Left renal cortex interstitium (tissue), 4 donors: ENCODE measurements around the gene PBX4. TPM values are rescaled to one million over a fixed set of nuclear protein-coding genes. Genes with fewer than 3 reads are reported as not detected.
"Not testable (repeated sequence)": the region's sequence is repeated elsewhere in the genome, so short reads cannot be mapped to it uniquely, and the experiment has no call there.

Experiments used
- DNase-seq, 4 donors: peaks; one replicate each; pipeline ENCODE4 v3.0.0-alpha.2; 2013; ENCODE audit warnings: low read depth in 4 of 4, low spot score in 2 of 4, missing footprints in 1 of 4
- polyA plus RNA-seq, 4 donors: library from polyadenylated mRNA; unstranded; fragments of 120-200 nt; gene quantifications; one replicate each; pipeline ENCODE4 v1.2.1, GENCODE V29; 2013; ENCODE audit not compliant: insufficient read length in 4 of 4

Gene PBX4, protein sequence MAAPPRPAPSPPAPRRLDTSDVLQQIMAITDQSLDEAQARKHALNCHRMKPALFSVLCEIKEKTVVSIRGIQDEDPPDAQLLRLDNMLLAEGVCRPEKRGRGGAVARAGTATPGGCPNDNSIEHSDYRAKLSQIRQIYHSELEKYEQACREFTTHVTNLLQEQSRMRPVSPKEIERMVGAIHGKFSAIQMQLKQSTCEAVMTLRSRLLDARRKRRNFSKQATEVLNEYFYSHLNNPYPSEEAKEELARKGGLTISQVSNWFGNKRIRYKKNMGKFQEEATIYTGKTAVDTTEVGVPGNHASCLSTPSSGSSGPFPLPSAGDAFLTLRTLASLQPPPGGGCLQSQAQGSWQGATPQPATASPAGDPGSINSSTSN
- polyA plus RNA-seq, result 1 to 10 TPM; 2.4 to 8.7 (median 6.2) TPM

DNA sequence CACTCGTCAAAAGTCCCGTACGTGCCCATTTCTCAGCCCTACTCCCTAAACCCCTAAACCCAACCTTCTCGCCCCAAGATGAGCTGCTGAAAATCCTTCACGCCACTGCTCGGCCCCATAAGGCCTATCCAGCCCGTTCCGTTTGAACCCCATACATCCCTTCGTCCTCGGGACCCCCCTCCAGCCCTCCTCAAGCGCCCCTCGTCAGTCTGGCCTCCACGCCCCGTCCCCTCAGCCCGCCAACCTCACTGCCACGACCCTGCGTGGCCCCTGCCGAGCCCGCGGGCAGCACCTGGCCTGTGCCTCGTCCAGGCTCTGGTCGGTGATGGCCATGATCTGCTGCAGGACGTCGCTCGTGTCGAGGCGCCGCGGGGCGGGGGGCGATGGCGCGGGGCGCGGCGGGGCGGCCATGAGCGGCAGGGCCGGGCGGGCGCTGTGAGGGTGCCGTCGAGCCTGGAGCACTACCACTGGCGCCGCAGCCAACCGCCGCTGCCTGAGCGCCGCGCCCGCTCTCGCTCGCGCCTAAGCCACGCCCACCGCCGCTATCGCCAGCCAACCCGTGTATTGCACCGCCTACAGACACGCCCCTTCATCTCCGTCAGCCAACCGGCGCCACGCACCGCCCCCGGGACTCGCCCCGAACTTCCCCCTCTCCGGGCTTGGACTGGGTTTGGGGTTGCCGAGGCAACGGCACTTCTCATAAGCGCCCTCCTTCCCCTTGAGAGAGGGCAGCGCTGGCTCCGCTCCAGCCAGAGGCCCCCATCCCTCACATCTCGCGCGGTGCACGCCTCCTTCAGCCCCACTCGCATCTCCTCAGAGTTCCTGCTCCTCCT is at the start of gene PBX4:
Gene PBX4 (minus strand): TSS at position 469 of the 833 bp plus-strand sequence. CDS start 58 bp downstream, at position 411.
- peak in 3 of 4 donors; percentile 70 to 91 (median 89) for DNase-seq

DNA sequence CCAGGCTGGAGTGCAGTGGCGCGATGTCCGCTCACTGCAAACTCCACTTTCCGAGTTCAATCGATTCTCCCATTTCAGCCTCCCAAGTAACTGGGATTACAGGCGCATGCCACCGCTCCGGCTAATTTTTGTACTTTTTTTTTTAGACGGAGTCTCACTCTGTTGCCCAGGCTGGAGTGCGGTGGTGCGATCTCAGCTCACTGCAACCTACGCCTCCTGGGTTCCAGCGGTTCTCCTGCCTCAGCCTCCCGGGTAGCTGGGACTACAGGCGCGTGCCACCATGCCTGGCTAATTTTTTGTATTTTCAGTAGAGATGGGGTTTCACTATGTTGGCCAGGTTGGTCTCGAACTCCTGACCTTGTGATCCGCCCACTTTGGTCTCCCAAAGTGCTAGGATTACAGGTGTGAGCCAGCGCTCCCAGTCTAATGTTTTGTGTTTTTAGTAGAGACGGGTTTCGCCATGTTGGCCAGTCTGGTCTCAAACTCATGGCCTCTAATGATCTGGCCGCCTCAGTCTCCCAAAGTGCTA is 47.0 kb upstream of the PBX4 start:
- not testable (repeated sequence) for DNase-seq

DNA sequence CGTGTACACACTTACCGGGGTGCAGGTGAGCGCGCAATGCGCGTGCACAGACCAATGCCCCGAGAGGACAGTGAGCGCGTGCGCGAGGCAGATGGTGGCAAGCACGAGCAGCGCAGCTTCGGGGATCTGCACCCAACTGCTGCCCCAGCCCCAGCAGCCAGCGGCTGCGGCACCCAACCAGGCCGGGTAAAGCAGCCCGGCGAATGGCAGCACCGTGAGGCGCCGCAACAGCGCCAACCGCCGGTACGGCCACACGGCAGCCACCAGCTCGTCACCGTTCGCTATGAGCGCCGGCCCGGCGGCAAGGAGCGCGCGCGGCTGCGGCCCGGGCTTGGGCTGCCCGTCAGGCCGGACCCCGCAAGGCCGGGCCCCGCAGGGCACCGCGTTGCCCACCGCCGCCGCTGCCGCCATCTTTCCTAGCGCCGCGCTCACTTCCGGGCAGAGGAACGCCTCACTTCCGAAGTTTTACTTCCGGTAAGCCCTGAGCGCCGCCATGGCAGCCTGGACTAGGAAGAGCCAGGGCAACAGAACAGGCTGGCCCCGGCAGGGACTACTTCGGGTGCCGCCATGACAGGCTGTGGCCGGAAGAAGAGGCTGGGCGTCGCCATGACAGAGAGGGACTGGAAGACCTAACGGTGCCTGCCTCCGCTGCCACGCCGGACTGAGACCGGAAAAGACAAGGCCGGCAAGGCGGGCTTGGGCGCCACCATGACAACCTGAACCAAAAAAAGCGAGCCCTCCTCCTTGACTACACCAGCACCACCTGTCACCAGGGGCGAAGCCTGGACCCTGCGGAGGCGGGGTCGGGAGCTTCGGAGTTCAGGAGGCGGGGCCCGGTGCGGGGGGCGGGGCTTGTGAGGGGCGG is 45.0 kb upstream of the PBX4 start, which contains the start of gene ATP13A1:
Gene ATP13A1 (minus strand): TSS at position 421 of the 865 bp plus-strand sequence. CDS start 10 bp downstream, at position 411.
- peak; percentile 86 to 94 (median 94) for DNase-seq

DNA sequence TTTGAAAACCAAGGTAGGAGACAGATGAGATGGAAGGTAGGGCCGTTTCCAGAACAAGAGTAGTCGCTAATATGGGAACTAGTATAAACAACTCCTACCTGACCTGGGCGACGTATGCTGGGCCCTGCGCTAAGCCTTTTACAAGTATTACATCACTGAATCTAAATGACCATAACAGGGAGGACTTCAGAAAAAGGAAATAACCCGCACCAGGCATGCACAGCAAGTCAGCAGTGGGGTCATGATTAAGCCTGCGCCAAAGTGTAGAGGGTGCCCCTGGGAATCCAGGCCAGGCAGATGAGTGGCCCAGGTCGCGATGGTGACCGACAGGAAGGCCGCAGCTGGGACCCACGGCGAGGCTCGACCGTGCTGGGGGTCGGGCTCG is 44.4 kb upstream of the PBX4 start:
- no peak for DNase-seq

DNA sequence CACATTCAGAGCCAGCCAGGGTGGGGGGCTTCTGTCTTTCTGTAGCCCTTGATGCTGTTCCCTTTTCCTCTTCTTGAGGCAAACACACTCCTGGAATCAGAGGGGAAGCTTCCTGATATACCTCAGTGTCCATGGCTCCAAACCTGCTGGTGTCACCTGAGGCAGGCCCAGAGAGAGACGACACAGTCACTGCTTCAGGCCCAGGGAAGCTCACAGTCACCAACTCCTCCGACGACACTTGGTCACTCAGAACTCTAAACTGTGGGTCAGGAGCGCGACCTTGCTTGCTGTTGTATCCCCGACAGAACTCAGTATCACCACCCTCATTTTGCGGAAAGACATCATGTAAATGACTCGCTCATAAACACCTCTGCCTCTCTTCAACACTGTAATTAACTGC is 43.9 kb upstream of the PBX4 start:
- no peak for DNase-seq

DNA sequence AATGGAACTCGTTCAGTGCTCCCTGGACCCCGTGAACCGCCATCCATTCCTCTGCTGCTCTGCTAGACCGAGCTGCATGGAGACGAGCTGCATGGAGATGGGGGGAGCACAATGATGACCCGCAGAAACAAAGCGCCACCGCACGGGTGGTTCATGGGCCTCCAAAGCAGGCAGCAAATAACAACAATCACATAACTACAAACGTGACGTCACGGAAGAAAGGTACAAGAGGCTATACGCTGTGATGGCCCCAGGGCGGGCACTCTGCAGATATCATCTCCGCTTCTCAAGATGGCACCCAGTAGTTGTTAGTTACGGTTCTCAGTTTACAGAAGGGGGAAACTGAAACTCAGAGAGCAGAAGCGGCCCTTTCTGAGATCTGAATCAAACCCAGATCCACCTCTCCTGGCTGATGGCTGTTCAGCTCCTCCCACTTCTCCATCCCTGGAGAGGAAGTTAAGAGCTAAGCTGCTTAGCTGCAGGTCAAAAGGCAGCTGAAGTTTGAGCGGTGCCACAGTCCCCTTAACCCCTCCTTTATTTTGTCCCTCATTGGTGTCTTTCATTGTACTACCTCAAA is 43.3 kb upstream of the PBX4 start:
- DNase-seq, result no peak

DNA sequence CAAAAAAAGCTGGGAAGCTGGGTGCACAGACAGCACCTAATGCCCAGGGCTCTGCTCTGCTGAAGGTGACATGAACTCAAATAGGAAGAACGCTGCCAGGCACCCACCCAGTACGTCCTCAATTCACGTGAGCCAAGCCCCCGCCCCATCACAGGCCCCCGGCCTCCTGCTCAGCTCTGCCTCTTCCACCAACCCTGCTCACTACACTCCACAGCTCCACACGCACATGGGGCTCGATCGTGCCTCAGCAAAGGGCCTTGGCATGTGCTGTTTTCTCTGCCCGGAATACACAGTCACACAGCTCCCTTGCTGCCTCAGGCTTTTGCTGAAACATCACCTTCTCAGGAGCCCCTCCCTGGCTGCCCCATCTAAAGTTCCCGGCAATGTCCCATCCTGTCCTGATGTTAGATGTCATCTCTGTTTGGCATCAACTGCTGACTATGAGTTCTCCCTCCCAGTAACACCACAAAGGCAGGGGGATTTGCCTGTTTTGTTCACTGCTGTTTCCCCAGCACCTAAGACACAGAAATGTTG is 42.7 kb upstream of the PBX4 start:
- DNase-seq, result no peak

DNA sequence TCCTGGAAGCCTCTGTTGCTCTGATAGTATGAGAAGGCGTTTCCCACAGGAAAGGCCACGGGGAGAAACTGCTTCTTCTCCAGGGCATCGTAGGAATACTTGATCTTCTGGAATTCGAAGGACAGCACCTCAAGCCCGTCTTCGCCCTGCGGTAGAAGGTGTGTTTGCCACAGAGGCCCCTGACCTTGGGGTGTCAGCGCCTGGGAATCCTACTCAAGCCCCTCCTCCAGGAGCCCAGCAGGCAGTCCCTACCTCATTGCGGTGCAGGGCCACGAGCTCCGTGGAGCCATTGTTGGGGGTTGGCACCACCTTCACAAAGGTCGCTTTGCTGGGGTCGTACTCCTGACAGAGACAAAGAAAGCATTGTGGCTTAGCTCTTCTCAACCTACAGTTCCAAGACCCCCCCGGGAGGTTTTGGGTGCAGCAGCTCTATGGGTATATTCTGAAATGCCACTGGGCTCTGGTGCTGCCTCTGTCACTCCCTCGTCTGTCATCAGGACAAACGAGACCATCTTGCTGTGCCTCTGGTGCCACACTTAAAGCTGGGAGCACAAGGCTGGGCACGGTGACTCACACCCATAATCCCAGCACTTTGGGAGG is 41.3 kb upstream of the PBX4 start:
- DNase-seq, result no peak

DNA sequence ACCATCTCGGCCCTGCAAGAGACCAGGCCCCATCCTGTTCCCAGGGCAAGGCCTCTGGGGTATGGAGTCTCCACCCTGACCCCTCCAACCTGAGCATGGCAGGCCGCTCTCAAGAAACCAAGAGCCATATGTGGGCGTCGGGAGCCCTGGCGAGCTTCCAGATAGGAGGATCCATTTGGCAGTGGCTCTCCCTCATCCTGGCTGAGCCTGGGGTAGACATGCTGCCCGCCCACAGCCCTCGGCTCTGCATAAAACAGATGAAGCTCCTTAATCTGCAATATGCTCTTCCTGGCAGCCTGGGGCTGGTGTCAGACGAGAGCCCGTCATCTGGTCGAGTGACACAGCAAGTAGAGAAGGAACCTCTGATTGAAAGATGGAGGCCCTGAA is 38.9 kb upstream of the PBX4 start:
- no peak for DNase-seq

DNA sequence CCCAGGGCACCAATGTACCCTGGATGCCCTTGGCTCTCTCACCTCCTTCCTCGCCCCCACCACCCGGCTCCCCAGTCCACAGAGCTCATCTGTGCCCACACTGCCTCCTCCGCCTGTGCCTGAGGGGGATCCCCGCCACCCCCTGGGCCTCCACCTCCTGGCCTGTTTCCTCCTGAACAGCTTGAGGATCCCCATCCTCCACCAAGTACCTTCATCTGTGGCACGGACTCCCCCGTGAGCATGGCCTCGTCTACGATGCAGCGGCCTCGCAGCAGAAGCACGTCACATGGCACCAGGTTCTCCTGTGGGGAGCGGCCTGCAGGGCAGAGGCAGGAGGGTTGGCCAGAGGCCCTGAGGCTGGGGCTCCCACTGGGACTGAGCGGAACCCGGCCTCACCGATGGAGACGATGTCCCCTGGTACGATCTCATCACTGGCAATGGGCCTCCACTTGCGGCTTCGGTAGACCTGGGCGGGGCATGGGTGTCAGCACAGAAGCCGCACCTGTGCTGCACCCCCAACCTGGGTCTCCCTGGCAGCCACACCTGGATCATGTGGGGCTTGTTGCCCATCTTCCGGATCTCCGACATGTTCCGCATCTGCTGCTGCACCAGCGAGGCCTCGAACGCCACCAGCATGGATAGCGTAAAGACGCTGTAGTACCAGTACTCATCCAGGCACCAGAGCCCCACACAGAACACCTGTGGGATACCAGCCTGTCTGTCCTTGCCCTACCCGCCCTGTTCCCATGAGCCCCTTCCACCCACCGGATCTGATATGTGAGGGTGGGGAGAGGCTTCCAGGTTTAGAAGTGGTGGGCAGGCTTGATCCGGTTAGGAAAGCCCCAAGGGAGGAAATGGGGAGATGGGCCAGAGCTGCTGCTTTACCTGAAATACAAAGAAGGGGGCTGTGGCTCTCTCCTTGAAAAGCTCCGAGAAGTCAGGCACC is 38.2 kb upstream of the PBX4 start:
- no peak for DNase-seq

DNA sequence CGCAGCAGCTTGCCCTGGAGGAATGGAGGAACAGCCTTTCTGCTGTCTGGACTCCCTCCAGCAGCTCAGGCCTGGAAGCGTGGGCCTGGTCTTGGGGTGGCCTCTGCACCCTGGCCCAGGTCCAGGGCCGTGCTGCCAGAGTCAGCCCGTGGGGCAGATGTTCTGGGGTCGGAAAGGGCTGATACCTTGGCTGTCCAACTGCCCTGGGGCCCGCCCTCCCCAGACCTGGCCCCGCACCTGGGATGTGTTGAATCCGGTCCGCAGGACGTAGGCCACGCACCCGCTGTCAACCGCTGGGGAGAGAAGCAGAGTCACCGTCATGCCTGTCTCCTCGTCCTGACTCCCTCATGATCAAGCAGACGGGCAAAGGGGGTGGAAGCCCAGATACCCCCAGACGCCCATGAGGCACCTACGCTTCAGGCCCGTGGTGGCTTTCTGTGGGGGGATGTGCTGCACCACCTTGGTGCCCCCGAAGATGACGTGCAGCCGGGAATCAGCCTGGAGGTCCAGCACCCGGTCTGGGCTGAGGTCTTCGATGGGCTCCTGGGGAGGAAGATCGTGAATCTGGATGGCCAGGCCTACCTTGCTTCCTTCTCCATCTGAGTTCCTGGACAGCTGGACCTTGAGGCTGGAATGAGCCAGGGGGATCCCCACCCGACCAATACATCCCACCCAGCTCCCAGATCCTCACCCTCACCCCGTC is 37.3 kb upstream of the PBX4 start:
- DNase-seq, result no peak

DNA sequence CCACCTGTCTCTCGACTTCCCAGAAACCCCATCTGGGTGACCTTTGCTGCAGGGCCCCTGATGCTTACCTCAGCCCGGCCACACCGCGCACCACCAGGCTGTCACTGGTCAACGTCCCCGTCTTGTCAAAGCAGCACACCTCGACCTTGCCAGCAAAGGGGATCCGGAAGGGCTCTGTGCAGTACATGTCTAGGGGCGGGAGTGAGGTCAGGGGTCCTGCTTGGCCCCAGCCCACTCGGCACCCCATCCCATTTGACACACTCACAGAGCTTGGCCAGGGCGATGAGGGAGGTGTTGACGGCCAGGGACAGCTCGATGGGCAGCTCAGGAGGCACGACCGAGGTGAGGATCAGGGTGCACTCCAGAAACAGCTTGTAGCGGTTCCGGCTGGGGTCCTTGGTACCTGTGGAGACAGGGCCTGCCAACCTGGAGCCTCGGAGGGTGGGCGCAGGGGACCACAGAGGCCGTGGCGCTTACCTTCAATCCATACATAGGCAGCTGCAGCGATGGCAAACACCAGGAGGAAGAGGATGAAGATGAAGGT is 36.6 kb upstream of the PBX4 start:
- no peak for DNase-seq

DNA sequence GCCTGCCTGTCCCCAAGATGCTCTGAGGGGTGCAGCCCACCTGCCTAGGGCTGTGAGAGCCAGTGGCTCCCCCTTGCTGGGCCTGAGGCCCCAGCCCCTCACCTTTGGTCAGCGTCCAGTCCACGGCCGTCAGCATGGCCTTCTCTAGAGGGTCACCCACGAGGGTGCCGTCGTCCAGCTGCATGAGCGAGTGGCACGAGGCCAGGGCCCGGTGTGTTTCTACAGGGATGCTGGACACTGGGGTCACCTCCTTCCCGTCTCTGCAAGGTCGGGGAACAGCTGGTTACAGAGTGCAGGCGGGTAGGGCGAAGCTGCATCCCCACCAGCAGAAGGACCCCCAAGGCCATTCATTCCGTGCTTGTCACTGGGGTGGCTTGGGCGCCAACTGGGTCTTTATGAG is 36.0 kb upstream of the PBX4 start:
- no peak for DNase-seq

DNA sequence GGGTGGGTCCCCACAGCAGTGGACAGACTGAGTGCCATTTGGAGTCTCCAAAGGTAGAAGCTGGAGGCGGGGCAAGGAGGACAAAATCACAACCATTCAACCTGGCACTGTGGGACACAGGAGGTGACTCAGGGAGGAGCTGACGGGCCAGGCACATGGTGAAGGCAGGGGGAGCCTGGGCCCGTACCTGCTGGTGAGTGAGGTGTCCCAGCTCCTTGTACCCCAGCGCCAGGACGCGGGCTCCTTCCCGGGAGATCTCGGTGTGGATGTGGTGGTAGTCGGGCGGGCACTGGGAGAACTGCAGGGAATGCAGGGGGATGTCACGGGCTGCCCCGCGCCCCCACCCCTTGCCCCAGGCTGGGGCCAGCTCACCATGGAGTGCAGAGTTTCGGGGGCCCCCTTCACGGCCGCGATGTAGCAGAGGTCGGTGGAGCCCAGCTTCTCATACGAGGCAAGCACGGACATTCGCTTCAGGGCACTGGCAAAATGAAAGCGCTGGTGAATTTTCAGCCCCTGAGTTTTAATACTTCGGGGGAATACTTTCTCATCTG is 35.2 kb upstream of the PBX4 start:
- no peak for DNase-seq

DNA sequence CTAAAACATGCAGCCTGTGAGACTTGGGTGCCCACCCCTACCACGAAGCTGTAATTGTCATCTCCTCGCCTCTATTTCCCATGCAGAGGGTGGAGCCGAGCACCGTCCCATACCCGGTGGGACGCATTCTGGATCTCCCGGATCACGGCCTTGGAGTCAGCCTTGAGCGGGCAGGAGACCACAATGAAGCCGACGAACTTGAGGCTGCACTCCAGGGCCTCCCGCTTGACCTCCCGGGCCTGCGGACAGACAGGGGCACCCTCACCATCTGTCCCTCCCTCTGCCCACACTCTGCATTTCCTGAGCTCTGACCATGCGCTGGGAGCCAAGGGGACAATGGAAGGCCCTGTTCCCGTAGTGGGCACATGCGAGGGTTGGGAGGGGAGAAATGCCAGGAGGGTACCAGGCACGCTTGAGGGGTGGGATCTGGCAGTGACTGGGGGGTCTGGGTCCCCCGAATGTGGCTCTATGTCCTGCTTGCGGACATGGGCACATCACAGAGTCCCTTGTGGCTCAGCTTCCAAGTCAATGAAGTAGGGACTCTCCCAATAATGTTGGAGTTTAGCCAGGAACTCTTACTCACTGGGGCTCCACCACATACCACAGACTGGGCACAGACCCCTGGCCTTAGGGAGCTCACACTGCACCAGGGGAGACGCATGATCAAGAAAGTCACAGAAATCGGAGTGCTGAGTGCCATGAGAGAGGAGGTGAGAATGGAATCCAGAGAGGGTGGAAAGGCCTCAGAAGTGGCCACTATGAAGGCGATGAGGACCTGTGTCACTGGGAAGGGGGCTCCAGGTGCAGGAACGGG is 34.2 kb upstream of the PBX4 start:
- DNase-seq, result no peak

DNA sequence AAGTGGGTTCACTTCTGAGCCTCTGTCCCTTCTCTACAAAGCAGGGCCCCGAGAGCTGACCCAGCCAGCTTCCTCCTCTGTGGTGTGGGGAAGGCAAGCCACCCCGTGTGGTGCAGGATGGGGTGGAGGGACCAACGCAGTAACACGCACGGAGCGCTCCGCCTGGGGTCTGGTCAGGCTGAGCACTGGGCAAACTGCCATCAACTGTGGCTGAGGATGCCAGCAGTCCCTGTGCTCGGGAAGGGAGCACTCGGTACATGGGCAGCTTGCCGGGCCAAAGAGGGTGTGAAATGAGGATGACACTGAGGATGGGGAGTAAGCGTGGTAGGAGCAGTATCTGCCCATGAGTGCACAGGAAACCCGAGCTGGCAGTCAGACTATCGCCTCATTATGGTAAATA is 32.6 kb upstream of the PBX4 start:
- DNase-seq, result no peak
